GM10248 (cell line): ENCODE data around the gene PCDH9.

Experiments
- CTCF ChIA-PET: fragments of 300-600 bp; sonication (Branson Sonifier 250); formaldehyde crosslinking; extraction: SDS; loops from one replicate; lab custom pipeline; 2021; ENCODE audit warnings: antibody characterized with exemption; lab: Yijun Ruan, JAX
- POLR2A ChIA-PET: fragments of 350-650 bp; sonication (Branson Sonifier 250); formaldehyde crosslinking; extraction: SDS; loops from one replicate; lab custom pipeline; 2020; ENCODE audit warnings: antibody characterized with exemption; lab: Yijun Ruan, JAX
- DNase-seq: peaks from one replicate; pipeline ENCODE4 v3.0.0; 2012; ENCODE audit errors: extremely low spot score
- TF ChIP-seq, protein P1 (sequence below): IDR thresholded peaks from 2 replicates; pipeline ENCODE4 v1.5.1; 2012; ENCODE audit warnings: mild to moderate bottlenecking, low read depth; ENCODE audit errors: extremely low read depth, missing control alignments, control extremely low read depth

Gene PCDH9

DNA sequence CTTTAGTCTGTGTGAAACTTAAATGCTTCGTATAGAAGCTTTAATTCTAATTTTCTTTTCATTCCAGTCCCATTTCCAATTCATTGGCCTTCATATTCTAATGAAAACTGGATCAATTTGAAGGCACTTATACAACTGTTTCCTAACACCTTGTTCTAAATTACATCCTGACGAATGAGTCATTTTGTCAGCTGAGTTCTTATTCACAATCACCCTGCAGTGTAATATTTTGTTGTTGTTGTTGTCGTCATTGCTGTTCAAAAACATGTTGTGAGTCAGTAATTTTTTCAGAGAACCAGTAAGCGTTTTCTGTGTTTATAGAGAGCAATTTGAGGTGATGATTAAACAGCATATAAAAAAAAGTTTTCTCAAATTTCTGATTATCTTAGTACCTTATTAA is 290.0 kb downstream of the PCDH9 start:
- ChIA-PET CTCF (interaction anchor here (1.4 kb wide), 1 partner anchor 13 kb away, joined by 3 read pairs; no protein-coding TSS in a partner anchor), POLR2A (no interaction called here)
- DNase-seq: no peak
- TF ChIP-seq, protein P1, sequence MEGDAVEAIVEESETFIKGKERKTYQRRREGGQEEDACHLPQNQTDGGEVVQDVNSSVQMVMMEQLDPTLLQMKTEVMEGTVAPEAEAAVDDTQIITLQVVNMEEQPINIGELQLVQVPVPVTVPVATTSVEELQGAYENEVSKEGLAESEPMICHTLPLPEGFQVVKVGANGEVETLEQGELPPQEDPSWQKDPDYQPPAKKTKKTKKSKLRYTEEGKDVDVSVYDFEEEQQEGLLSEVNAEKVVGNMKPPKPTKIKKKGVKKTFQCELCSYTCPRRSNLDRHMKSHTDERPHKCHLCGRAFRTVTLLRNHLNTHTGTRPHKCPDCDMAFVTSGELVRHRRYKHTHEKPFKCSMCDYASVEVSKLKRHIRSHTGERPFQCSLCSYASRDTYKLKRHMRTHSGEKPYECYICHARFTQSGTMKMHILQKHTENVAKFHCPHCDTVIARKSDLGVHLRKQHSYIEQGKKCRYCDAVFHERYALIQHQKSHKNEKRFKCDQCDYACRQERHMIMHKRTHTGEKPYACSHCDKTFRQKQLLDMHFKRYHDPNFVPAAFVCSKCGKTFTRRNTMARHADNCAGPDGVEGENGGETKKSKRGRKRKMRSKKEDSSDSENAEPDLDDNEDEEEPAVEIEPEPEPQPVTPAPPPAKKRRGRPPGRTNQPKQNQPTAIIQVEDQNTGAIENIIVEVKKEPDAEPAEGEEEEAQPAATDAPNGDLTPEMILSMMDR: no peak

DNA sequence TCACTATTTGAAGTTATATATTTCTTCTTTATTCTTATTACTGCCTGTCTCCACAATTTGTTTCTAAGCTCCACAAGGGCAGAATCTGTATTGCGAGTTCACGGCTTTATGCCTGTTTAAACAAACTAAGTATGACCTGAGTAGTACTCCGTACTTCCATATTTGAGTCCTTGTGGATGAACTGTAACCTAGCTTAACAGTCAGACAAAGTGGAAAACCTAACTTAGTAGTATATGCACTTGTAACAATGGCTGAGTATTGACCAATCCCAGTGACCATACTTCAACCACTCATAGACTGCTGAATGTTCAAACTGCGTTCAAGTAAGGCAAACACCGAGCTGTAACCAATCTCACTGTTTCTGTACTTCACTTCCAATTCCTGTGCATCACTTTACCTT is 292.7 kb downstream of the PCDH9 start:
- ChIA-PET POLR2A (no interaction called here), CTCF (no interaction called here)
- TF ChIP-seq, protein P1: no peak
- DNase-seq: no peak

GRCh38 chr13:66933994-66934393 is 296.1 kb downstream of the PCDH9 start:
- DNase-seq: no peak
- POLR2A ChIA-PET: no interaction called here
- CTCF ChIA-PET: no interaction called here

GRCh38 chr13:66933527-66933926 is 296.6 kb downstream of the PCDH9 start:
- CTCF ChIA-PET: no interaction called here
- TF ChIP-seq, protein P1: no peak
- no peak for DNase-seq
- POLR2A ChIA-PET: no interaction called here

More at GRCh38 chr13:66933994-66934393, 296.1 kb downstream of the PCDH9 start:
- TF ChIP-seq, protein P1: no peak

- ChIA-PET POLR2A (no interaction called here), CTCF (interaction anchor here (2.1 kb wide), 1 partner anchor 11 kb away, joined by 6 read pairs; no protein-coding TSS in a partner anchor)
- no peak for DNase-seq
- TF ChIP-seq, protein P1: no peak
Measured at GRCh38 chr13:66927562-66927961, 302.6 kb downstream of the PCDH9 start.

DNA sequence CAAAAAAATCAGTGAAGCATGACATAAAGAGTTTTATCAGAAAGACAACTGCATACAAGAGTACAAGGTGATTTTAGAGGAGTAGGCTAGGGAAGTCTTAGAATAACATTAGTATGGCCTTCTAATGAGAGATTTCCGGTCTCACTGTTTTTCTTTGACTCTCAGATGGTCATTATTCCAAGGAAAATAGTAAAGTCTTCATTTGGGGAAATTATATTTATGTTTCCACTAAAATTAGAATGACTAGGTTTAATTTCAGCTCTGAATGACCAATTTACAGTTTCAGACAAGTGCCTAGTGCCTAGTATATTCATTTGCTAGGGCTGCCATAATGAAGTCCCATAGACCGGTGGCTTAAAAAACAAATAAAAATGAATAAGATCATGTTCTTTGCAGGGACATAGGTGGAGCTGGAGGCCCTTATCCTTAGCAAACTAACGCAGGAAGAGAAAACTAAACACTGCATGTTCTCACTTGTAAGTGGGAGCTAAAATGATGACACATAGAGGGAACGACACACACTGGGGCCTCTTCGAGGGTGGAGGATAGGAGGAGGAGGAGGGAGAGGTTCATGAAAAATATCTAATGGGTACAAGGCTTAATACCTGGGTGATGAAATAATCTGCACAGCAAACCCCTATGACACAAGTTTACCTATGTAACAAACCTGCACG is 303.1 kb downstream of the PCDH9 start:
- ChIA-PET CTCF (interaction anchor here (1.1 to 2.1 kb wide), 2 partner anchors 10 to 14 kb away, joined by 3 to 6 read pairs; no protein-coding TSS in a partner anchor), POLR2A (no interaction called here)
- DNase-seq: no peak
- TF ChIP-seq, protein P1: no peak
